Activated CD4-positive, alpha-beta T cell treated with anti-CD3 and anti-CD28 coated beads for 24 hours (primary cell): Measurements from ENCODE around the gene SAMD5.
"Not testable (repeated sequence)": the region's sequence is repeated elsewhere in the genome, so short reads cannot be mapped to it uniquely, and the experiment has no call there.

Experiments used
- DNase-seq, 2 donors: peaks; one replicate each; pipeline ENCODE4 v3.0.0-alpha.2; 2020; ENCODE audit warnings: low read depth in 2 of 2

The SAMD5 gene

GRCh38 chr6:147528511-147529145 lies 20.1 kb downstream of the SAMD5 start:
- no peak for DNase-seq

DNA sequence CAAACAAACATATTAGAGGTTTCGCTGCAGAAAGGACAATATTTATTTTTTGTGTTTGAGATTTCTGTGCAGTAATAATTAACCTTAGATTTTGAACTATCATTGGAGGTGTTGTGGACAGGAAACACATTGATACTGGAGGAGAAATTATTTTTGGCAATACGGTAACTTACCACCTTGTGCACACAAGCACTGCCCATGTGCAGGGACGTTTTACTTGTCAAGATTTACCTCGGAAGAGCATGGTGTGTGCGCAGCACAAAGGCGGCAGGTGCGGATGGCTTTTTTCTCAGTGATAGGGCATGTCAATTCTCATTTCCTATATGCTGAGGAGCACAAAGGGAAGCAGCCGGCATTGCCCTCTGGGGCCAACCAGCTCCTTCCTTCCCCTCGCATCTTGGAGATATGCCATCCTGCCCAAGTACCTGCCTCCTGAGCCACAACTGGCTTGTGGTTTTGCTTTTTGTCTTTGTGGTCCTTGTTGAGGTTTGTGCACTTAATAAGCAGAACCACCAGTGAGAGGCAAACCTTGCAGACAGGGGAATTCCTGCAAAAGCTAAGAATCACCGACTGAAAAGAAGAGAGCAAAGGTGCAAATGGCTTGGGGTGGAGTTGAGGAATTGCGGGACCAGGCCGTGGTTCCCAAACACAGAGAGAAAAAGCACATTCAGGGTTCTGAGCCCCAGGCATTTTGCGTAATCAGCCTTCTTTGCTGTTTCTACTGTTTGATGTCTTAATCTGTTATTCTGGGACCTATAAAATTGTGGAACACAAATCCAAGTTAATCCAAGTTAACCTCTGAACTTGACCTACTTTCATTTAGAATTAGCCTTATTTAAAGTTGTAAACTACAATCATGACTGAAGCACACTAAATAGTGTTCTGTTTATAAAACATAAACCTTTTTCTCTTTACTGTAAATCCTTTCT lies 21.9 kb downstream of the SAMD5 start:
- DNase-seq, result no peak

DNA sequence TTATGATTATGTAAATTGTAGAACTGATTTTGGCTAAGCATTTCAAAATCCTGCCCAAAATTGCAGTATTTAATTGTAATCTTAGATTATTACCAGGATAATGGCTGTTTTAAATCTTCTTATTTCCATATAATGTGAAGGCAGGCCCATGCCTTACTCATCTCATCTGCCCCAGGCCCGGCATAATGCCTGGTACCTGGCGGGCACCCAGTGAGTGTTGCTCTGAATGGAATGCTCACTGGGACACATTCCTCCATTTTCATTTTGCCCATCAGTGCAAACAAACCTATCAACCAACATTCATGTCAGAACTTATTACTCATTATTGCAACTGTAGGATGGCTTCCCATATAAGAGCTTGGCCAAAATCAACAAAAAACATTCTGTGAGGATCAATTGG lies 22.8 kb downstream of the SAMD5 start:
- no peak for DNase-seq

- DNase-seq, result no peak
Measured at GRCh38 chr6:147534116-147534860, 25.8 kb downstream of the SAMD5 start.

DNA sequence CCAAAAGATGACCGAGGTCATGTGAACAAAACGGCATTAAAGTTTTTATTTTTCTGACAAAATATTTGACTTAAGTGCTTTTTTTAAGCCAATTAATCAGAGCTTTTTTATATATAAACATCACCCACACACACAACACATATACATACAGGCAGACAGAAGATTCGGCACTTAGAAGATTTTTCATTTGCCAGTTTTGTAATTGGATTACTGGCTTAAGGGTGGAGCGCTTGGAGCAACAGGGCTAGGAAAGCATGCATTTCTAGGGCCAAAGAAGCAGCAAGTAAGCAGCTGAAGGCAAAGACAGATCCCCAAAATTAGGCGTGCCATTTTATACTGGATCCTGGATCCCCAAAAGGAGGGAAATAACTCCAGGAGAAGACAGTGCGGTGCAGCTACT lies 30.3 kb downstream of the SAMD5 start:
- DNase-seq, result no peak

DNA sequence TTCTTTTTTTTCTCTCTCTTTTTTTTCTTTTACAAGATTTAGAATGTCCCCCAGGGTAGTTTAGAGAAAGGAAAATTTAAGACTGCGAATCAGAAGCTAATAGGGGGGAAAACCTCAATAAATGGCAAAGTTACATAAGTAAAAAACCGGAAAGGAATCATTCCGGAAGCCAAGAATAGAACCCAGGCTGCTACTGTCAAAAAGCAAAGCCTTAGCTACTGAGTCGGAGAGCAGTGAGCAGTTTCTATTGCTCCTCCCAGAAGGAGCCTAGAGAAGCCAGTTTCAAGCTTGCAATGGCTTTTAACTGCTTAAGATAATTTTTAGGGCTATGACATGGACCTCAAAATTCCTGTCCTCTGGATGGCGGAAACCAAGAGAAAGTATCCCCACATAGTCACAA lies 31.6 kb downstream of the SAMD5 start:
- no peak for DNase-seq

- DNase-seq, result not testable (repeated sequence)
Measured at GRCh38 chr6:147542436-147542835, 33.9 kb downstream of the SAMD5 start.

- DNase-seq, result no peak
Measured at GRCh38 chr6:147544420-147544819, 35.9 kb downstream of the SAMD5 start.

- no peak for DNase-seq
Measured at GRCh38 chr6:147546501-147547368, 38.2 kb downstream of the SAMD5 start.

DNA sequence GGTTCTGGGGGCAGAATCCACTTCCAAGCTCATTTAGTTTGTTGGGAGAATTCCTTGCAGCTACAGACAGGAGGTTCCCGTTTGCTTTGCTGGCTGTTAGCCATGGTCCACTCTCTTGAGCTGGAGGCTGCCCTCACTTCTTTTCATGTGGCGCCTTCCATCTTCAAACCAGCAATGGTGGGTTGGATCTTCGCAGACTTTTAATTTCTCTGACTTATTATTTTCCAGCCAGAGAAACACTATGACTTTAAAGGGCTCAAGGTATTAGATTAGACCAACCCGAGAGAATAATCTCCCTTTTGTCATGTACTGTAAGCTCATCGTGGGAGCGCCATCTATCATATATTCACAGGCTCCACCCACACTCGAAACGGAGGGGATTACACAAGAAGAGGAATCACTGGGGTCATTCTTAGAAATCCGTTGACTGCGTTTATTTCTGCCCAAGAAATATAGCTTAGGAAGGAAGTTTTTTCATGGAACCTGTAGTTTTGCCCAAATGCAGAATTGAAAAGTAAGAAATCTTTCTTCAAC lies 38.9 kb downstream of the SAMD5 start:
- no peak for DNase-seq

DNA sequence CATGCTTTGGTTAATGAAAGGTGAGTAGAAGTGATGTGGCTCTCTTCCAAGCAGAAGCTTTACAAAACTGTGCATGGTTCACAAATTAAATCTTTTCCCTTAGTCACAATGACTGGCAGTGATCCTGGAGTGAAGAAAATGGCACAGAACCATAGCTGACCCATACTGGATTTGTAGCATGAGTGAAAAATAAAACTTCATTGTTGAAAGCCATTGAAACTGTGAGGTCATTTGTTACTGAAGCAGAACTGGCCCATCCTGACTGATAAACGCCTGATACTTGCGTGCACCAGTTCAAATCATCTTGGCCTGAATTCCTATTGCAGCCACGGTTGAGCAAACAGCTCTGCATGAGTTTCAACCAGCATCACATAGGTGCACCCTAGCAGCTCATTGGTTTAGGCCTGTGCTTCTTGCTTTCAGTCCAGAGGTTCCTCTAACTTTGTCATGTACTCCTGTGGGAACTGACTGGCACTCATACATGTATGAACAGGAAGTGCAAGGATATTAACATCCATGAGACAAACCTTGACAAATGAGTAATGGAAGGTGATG lies 40.5 kb downstream of the SAMD5 start:
- DNase-seq, result no peak

DNA sequence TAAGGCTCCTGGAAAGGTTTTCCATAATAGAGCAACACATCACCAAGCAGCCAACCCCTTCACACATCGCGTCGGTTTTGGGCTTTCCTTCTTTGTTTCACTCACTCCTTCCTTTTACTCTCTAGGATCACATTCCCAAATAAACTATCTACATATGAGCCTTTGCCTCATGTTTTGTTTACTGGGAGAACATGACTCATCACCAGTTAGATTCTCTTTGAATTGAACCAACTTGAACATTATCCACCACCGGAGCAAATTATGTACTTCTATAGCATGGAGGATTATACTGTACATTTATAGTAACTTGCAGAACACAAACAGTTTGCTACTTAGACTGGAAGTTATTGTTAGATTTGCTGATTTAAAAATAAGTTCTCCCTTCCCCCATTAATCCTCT lies 41.0 kb downstream of the SAMD5 start:
- DNase-seq, result no peak

DNA sequence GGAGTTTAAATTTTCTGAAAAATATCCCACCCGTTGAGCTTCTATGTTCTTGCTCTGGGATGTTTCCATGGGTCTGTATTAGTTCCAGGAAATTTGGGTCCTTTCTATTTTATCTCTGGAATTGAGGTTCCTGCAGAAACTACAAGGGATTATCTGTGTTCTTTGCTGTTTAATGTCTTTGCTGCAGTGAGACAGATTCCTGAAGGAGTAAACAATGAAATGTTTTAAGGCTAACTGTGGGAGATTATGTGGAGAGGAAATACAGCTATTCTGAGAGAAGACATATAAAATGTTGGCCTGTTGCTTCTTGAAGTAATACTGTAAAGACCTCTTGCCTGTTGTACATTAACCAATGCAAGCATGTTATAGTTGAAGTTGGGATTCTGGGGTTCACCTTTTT lies 43.5 kb downstream of the SAMD5 start:
- no peak for DNase-seq

DNA sequence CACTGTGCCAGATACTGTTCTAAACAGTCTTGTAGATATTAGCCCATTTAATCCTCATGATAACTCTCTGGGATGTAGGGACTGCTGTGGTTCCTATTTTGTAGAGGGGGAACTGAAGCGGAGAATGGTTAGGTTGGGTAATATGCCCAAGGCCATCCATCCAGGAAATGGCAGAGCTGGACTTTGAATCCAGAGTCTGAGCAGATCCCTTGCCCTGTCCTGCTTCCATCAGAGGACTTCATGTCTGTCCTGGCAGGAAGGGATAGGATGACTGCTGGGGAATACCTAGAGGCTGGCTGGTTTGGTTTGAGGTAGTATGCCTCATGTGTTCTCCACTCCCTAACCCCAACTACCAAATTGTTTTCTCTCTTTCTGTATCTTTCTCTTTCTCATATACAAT lies 44.6 kb downstream of the SAMD5 start:
- no peak for DNase-seq

- no peak for DNase-seq
Measured at GRCh38 chr6:147554281-147554680, 45.8 kb downstream of the SAMD5 start.

- no peak for DNase-seq
Measured at GRCh38 chr6:147559006-147559405, 50.5 kb downstream of the SAMD5 start.

- no peak for DNase-seq
Measured at GRCh38 chr6:147560670-147561069, 52.2 kb downstream of the SAMD5 start.

- no peak for DNase-seq
Measured at GRCh38 chr6:147561726-147562125, 53.2 kb downstream of the SAMD5 start.

GRCh38 chr6:147563472-147563871 lies 55.0 kb downstream of the SAMD5 start:
- DNase-seq, result no peak

DNA sequence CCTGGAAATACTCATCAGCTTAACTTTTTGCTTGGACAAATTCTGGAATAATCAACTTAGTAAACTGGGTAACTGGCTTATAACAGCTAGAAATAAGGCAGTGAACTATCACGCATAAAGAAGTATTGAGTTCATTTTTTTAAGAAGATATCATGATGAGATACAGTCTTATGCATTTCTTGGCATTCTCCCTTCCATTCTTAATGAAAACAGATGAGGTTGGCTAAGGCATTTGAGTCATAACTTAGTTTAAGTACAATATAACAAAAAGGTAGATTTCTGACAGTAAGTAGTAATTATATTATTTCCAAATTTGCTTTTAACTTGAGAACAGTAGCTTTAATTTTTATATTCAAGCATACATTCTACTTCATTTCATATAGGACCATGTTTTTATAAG lies 56.1 kb downstream of the SAMD5 start:
- no peak for DNase-seq
